ENCODE results near the gene KMT5C. TPM values are rescaled to one million over a fixed set of nuclear protein-coding genes. Genes with fewer than 3 reads are reported as not detected.

The KMT5C gene
- polyA plus RNA-seq, 3 donors = 0.89 to 26.9 (median 1.5) TPM

- peak overlapping the region; percentile 51 to 90 for H3K4me3 Mint-ChIP-seq
Measured at GRCh38 chr19:55350620-55351315, 11.1 kb downstream of the KMT5C start.

GRCh38 chr19:55352040-55352439 is 12.4 kb downstream of the KMT5C start:
- H3K9me3 ChIP-seq (replicated peaks in 1 of 2; ENCODE audit: control insufficient read depth in 1 of 2, insufficient read depth in 1 of 2, low read length in 2 of 2) = peaks cover 0 to 9% of the 10 kb centered on the region in 2 donors
- DNase-seq = peak in 2 of 3 donors; percentile 20 to 28
- peaks cover 49 to 62% (median 54%) of the 10 kb centered on the region in 3 donors for H3K27me3 Mint-ChIP-seq (ENCODE audit: low read depth in 3 of 3)
- H3K4me1 Mint-ChIP-seq = peaks cover 33% of the 10 kb centered on the region
- H3K9me3 Mint-ChIP-seq = peaks cover 0 to 11% (median 8%) of the 10 kb centered on the region in 7 donors
- no peaks in the 10 kb centered on the region for H3K79me2 ChIP-seq (ENCODE audit: insufficient read depth, low read length)
- H3K4me3 ChIP-seq (replicated peaks in 1 of 3; ENCODE audit: low read depth in 2 of 3, low read length in 3 of 3) = no peak overlapping the region
- no peak overlapping the region for H3K27ac ChIP-seq (ENCODE audit: low read depth in 1 of 2, low read length in 2 of 2)
- intact Hi-C loops (cut with micrococcal nuclease) = loop anchor here in 1 of 2 donors (5.0 kb wide), 1 partner anchor 40 kb away; no protein-coding TSS in a partner anchor
- WGBS (ENCODE audit: insufficient coverage) = 19% methylated on average over 4 of the region's 6 CpGs
- H3K27me3 ChIP-seq (ENCODE audit: control insufficient read depth in 2 of 2, insufficient read depth in 2 of 2, low read length in 2 of 2) = peaks cover 13 to 57% of the 10 kb centered on the region in 2 donors
- no peak overlapping the region for H2AFZ ChIP-seq (ENCODE audit: insufficient read depth, low read depth, low read length, poor library complexity, severe bottlenecking)
- peaks cover 5 to 8% of the 10 kb centered on the region in 2 donors for H3K36me3 Mint-ChIP-seq
- H4K20me1 ChIP-seq (ENCODE audit: insufficient read depth, low read length) = no peaks in the 10 kb centered on the region
- H3K4me3 Mint-ChIP-seq = peak overlapping the region in 1 of 2 donors; percentile 90
- no peak overlapping the region for H3K4me2 ChIP-seq (replicated peaks; ENCODE audit: extremely low read depth, low read length, poor library complexity, severe bottlenecking)
- peak overlapping the region in 1 of 7 donors; percentile 63 for H3K27ac Mint-ChIP-seq
- no peak overlapping the region for H3K9ac ChIP-seq (ENCODE audit: insufficient read depth, low read length, poor library complexity, severe bottlenecking)
- TF ChIP-seq CTCF (IDR thresholded peaks at IDR 0.05) = no peak
- peaks cover 22 to 28% of the 10 kb centered on the region in 2 donors for H3K4me1 ChIP-seq (ENCODE audit: control insufficient read depth in 1 of 2, insufficient read depth in 2 of 2, low read length in 2 of 2)
- peaks cover 0 to 2% of the 10 kb centered on the region in 2 donors for H3K36me3 ChIP-seq (replicated peaks in 1 of 2; ENCODE audit: control insufficient read depth in 1 of 2, insufficient read depth in 2 of 2, low read length in 2 of 2)

More at GRCh38 chr19:55350620-55351315, 11.1 kb downstream of the KMT5C start:
- H3K9ac ChIP-seq (ENCODE audit: insufficient read depth, low read length, poor library complexity, severe bottlenecking) = no peak overlapping the region
- H4K20me1 ChIP-seq (ENCODE audit: insufficient read depth, low read length) = no peaks in the 10 kb centered on the region
- peaks cover 38 to 50% (median 41%) of the 10 kb centered on the region in 3 donors for H3K27me3 Mint-ChIP-seq (ENCODE audit: low read depth in 3 of 3)
- peaks cover 33% of the 10 kb centered on the region for H3K4me1 Mint-ChIP-seq
- no peak overlapping the region for H2AFZ ChIP-seq (ENCODE audit: insufficient read depth, low read depth, low read length, poor library complexity, severe bottlenecking)
- intact Hi-C loops (cut with micrococcal nuclease) = loop anchor here in 1 of 2 donors (5.0 kb wide), 1 partner anchor 38 kb away; no protein-coding TSS in a partner anchor
- H3K9me3 ChIP-seq (replicated peaks in 1 of 2; ENCODE audit: control insufficient read depth in 1 of 2, insufficient read depth in 1 of 2, low read length in 2 of 2) = peaks cover 0 to 9% of the 10 kb centered on the region in 2 donors
- no peak overlapping the region for H3K4me2 ChIP-seq (replicated peaks; ENCODE audit: extremely low read depth, low read length, poor library complexity, severe bottlenecking)
- no peak overlapping the region for H3K27ac ChIP-seq (ENCODE audit: low read depth in 1 of 2, low read length in 2 of 2)
- peaks cover 22 to 28% of the 10 kb centered on the region in 2 donors for H3K4me1 ChIP-seq (ENCODE audit: control insufficient read depth in 1 of 2, insufficient read depth in 2 of 2, low read length in 2 of 2)
- 61% methylated on average over 8 of the region's 11 CpGs for WGBS (ENCODE audit: insufficient coverage)
- peaks cover 13 to 45% of the 10 kb centered on the region in 2 donors for H3K27me3 ChIP-seq (ENCODE audit: control insufficient read depth in 2 of 2, insufficient read depth in 2 of 2, low read length in 2 of 2)
- H3K36me3 Mint-ChIP-seq = peaks cover 5 to 9% of the 10 kb centered on the region in 2 donors
- no peak overlapping the region for H3K4me3 ChIP-seq (replicated peaks in 1 of 3; ENCODE audit: low read depth in 2 of 3, low read length in 3 of 3)
- H3K27ac Mint-ChIP-seq = peak overlapping the region in 1 of 7 donors; percentile 44
- TF ChIP-seq CTCF (IDR thresholded peaks at IDR 0.05) = no peak
- peaks cover 0 to 2% of the 10 kb centered on the region in 2 donors for H3K36me3 ChIP-seq (replicated peaks in 1 of 2; ENCODE audit: control insufficient read depth in 1 of 2, insufficient read depth in 2 of 2, low read length in 2 of 2)
- no peaks in the 10 kb centered on the region for H3K79me2 ChIP-seq (ENCODE audit: insufficient read depth, low read length)
- no peak for DNase-seq
- H3K9me3 Mint-ChIP-seq = peaks cover 0 to 11% (median 8%) of the 10 kb centered on the region in 7 donors
